Stimulated activated CD8-positive, alpha-beta memory T cell treated with anti-CD3 and anti-CD28 coated beads, Interleukin-15, amount 100 ng/mL, for 24 hours (primary cell): Measurements from ENCODE around the gene XG.
"Not testable (repeated sequence)": the region's sequence is repeated elsewhere in the genome, so short reads cannot be mapped to it uniquely, and the experiment has no call there.

ENCODE experiments used
- DNase-seq: peaks from one replicate; pipeline ENCODE4 v3.0.0-alpha.2; 2020; ENCODE audit warnings: low read depth

Gene XG

GRCh38 chrX:2751874-2752300 is at the start of gene XG:
XG (plus strand) TSS chrX:2752040; CDS start chrX:2752275, 235 bp downstream.
- not testable (repeated sequence) for DNase-seq

GRCh38 chrX:2703991-2704369 is 47.9 kb upstream of the XG start:
- no peak for DNase-seq

- DNase-seq = no peak
Measured at GRCh38 chrX:2705046-2705832, 46.6 kb upstream of the XG start.

GRCh38 chrX:2707334-2707760 is 44.5 kb upstream of the XG start:
- DNase-seq = no peak

- DNase-seq = no peak
Measured at GRCh38 chrX:2708021-2708420, 43.8 kb upstream of the XG start.

GRCh38 chrX:2708592-2709188 is 43.1 kb upstream of the XG start:
- no peak for DNase-seq

GRCh38 chrX:2709556-2709955 is 42.3 kb upstream of the XG start:
- DNase-seq = no peak

GRCh38 chrX:2710041-2710840 is 41.6 kb upstream of the XG start:
- no peak for DNase-seq

GRCh38 chrX:2711441-2711840 is 40.4 kb upstream of the XG start:
- DNase-seq = no peak

GRCh38 chrX:2712428-2712827 is 39.4 kb upstream of the XG start:
- no peak for DNase-seq

- DNase-seq = no peak
Measured at GRCh38 chrX:2712890-2713840, 38.7 kb upstream of the XG start.

GRCh38 chrX:2714551-2714950 is 37.3 kb upstream of the XG start:
- DNase-seq = no peak

GRCh38 chrX:2715066-2715600 is 36.7 kb upstream of the XG start:
- no peak for DNase-seq

GRCh38 chrX:2717312-2717711 is 34.5 kb upstream of the XG start:
- DNase-seq = no peak

GRCh38 chrX:2718821-2719220 is 33.0 kb upstream of the XG start:
- DNase-seq = no peak

GRCh38 chrX:2719774-2720447 is 31.9 kb upstream of the XG start:
- DNase-seq = no peak

GRCh38 chrX:2723286-2723879 is 28.5 kb upstream of the XG start:
- no peak for DNase-seq

- DNase-seq = not testable (repeated sequence)
Measured at GRCh38 chrX:2727264-2727663, 24.6 kb upstream of the XG start.

GRCh38 chrX:2732076-2732475 is 19.8 kb upstream of the XG start:
- DNase-seq = no peak

- DNase-seq = no peak
Measured at GRCh38 chrX:2732649-2733048, 19.2 kb upstream of the XG start.

- no peak for DNase-seq
Measured at GRCh38 chrX:2733286-2733685, 18.6 kb upstream of the XG start.
